Measurements from ENCODE around the gene CYB5R2.

- TF ChIP-seq CTCF (conservative IDR thresholded peaks at IDR 0.05; ENCODE audit: low read length) (no peak), EZH2phosphoT487 (IDR thresholded peaks at IDR 0.05; ENCODE audit: borderline replicate concordance, low read depth, low read length) (no peak)
These were observed 4.8 kb downstream of the CYB5R2 start for GRCh38 chr11:7668464-7668863.

Measured in OCI-LY7 (cell line).